Nephron (organoid): ENCODE results near the gene CNNM3.
A peak's percentile ranks its signal among the peaks of the same experiment; 100 is the strongest.
"Not testable (repeated sequence)": the region's sequence is repeated elsewhere in the genome, so short reads cannot be mapped to it uniquely, and the experiment has no call there.

Source experiments
- H3K27ac Mint-ChIP-seq, 3 experiments: 2 replicates each; pipeline ENCODE4 v1.8.0; 2020; ENCODE audit warnings: mixed read lengths in 3 of 3, mild to moderate bottlenecking in 2 of 3, moderate library complexity in 1 of 3
- H3K27me3 Mint-ChIP-seq: 2 replicates; pipeline ENCODE4 v1.8.0; 2021; ENCODE audit warnings: low read depth, mild to moderate bottlenecking, moderate library complexity, mixed read lengths
- H3K36me3 Mint-ChIP-seq: 2 replicates; pipeline ENCODE4 v1.8.0; 2020; ENCODE audit warnings: low read depth, mixed read lengths
- H3K4me1 Mint-ChIP-seq: 2 replicates; pipeline ENCODE4 v1.8.0; 2020; ENCODE audit warnings: mixed read lengths
- H3K4me3 Mint-ChIP-seq, 3 experiments: 2 replicates each; pipeline ENCODE4 v1.8.0; 2020; ENCODE audit warnings: mild to moderate bottlenecking in 3 of 3, mixed read lengths in 3 of 3, moderate library complexity in 2 of 3
- H3K9me3 Mint-ChIP-seq: 2 replicates; pipeline ENCODE4 v1.8.0; 2020; ENCODE audit warnings: mixed read lengths
- TF ChIP-seq, protein P1 (sequence below), 3 experiments: fragments of 200-600 bp; sonication (generic); IDR thresholded peaks; one replicate each; pipeline ENCODE4 v1.5.0; 2021; ENCODE audit warnings: antibody characterized with exemption in 3 of 3; ENCODE audit not compliant: unreplicated experiment in 3 of 3

CNNM3 gene

DNA sequence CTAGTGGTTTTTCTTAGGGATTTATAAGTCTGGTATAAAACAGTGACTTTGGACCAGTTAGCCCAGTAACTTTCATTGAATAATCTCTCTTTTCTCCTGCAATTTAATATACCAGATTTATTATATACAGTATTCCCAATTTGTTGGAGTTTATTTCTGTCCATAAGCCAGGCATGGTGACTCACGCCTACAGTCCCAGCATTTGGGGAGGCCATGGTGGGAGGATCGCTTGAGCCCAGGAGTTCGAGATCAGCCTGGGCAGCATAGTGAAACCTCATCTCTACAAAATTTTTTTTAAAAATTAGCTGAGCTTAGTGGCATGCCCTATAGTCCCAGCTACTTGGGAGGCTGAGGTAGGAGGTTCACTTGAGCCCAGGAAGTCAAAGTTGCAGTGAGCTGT is 28.7 kb upstream of the CNNM3 start:
- no peaks in the 10 kb centered on the region for H3K9me3 Mint-ChIP-seq
- no peak overlapping the region for H3K4me3 Mint-ChIP-seq
- H3K27ac Mint-ChIP-seq = no peak overlapping the region
- no peaks in the 10 kb centered on the region for H3K36me3 Mint-ChIP-seq
- TF ChIP-seq, protein P1, sequence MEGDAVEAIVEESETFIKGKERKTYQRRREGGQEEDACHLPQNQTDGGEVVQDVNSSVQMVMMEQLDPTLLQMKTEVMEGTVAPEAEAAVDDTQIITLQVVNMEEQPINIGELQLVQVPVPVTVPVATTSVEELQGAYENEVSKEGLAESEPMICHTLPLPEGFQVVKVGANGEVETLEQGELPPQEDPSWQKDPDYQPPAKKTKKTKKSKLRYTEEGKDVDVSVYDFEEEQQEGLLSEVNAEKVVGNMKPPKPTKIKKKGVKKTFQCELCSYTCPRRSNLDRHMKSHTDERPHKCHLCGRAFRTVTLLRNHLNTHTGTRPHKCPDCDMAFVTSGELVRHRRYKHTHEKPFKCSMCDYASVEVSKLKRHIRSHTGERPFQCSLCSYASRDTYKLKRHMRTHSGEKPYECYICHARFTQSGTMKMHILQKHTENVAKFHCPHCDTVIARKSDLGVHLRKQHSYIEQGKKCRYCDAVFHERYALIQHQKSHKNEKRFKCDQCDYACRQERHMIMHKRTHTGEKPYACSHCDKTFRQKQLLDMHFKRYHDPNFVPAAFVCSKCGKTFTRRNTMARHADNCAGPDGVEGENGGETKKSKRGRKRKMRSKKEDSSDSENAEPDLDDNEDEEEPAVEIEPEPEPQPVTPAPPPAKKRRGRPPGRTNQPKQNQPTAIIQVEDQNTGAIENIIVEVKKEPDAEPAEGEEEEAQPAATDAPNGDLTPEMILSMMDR (IDR thresholded peaks at IDR 0.05; ENCODE audit: unreplicated experiment in 3 of 3) = no peak
- H3K27me3 Mint-ChIP-seq = no peaks in the 10 kb centered on the region
- H3K4me1 Mint-ChIP-seq = peaks cover 10% of the 10 kb centered on the region

GRCh38 chr2:96788442-96789244 is 27.4 kb upstream of the CNNM3 start:
- peaks cover 10% of the 10 kb centered on the region for H3K4me1 Mint-ChIP-seq
- H3K27me3 Mint-ChIP-seq = no peaks in the 10 kb centered on the region
- TF ChIP-seq, protein P1 (IDR thresholded peaks at IDR 0.05; ENCODE audit: unreplicated experiment in 3 of 3) = no peak
- H3K36me3 Mint-ChIP-seq = no peaks in the 10 kb centered on the region
- H3K27ac Mint-ChIP-seq = no peak overlapping the region
- H3K9me3 Mint-ChIP-seq = no peaks in the 10 kb centered on the region
- no peak overlapping the region for H3K4me3 Mint-ChIP-seq

DNA sequence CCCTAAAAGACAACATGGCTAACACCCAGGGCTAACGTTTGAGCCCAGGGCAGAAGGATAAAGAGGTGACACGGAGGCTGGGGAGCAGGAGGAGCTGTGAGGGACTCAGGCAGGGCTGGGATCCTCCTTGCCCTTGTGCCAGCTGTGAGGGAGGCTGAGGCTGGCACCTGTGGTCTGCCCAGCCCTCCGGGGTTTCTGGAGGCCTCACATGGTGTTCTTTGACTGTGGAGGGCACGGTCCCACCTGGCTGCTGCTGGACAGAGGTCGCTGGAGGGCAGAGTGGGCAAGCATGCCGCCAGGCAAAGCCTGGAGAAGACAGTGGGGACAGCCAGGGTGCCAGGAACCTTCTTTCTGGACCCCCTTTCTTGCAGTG is 26.8 kb upstream of the CNNM3 start:
- Mint-ChIP-seq H3K27me3 (no peaks in the 10 kb centered on the region), H3K4me1 (peaks cover 10% of the 10 kb centered on the region), H3K9me3 (no peaks in the 10 kb centered on the region), H3K4me3 (no peak overlapping the region), H3K36me3 (no peaks in the 10 kb centered on the region), H3K27ac (no peak overlapping the region)
- TF ChIP-seq, protein P1 (IDR thresholded peaks at IDR 0.05; ENCODE audit: unreplicated experiment in 3 of 3) = no peak

GRCh38 chr2:96792772-96793749 is 23.0 kb upstream of the CNNM3 start:
- Mint-ChIP-seq H3K4me3 (no peak overlapping the region), H3K4me1 (peaks cover 10% of the 10 kb centered on the region), H3K36me3 (no peaks in the 10 kb centered on the region), H3K27ac (peak overlapping the region in 1 of 3 experiments; percentile 29), H3K27me3 (no peaks in the 10 kb centered on the region), H3K9me3 (no peaks in the 10 kb centered on the region)
- TF ChIP-seq, protein P1 (IDR thresholded peaks at IDR 0.05; ENCODE audit: unreplicated experiment in 3 of 3) = no peak

DNA sequence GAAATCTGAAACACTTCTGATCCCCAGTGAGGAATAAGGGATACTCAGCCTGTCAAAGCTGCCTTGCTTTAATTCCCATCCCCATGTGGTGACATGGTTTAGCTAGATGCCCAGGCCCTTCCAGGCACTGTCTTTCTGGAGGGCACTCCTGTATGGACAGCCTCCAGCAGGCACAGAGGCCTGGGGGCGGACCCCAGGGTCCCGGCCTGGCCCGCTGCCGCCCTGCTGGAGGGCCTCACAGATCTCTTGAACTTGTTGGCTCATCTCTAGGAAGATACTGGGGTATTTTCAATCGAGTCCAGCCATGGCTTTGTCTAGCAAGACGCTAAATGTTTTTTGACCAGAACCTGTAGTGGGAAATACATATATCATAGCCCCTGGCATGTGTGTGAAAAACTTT is 21.0 kb upstream of the CNNM3 start:
- Mint-ChIP-seq H3K4me3 (no peak overlapping the region), H3K36me3 (no peaks in the 10 kb centered on the region), H3K4me1 (no peaks in the 10 kb centered on the region), H3K27ac (no peak overlapping the region), H3K27me3 (no peaks in the 10 kb centered on the region), H3K9me3 (no peaks in the 10 kb centered on the region)
- TF ChIP-seq, protein P1 (IDR thresholded peaks at IDR 0.05; ENCODE audit: unreplicated experiment in 3 of 3) = no peak

DNA sequence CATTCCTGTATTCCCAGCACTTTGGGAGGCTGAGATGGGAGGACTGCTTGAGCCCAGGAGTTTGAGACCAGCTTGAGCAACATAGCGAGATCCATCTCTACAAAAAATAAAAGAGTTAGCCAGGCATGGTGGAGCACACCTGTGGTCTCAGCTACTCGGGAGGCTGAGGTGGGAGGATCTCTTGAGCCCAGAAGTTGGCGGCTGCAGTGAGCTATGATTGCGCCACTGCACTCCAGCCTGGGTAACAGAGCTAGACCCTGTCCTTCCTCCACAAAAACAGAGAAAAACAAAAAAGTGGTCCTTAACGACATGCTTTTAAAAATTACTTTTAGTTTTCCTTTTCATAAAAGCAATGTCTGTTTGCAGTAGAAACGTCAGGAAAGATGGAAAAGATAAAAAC is 19.6 kb upstream of the CNNM3 start:
- not testable (repeated sequence) for H3K27ac Mint-ChIP-seq, H3K9me3 Mint-ChIP-seq, H3K27me3 Mint-ChIP-seq, H3K4me1 Mint-ChIP-seq, H3K36me3 Mint-ChIP-seq, H3K4me3 Mint-ChIP-seq
